Endodermal cell (in vitro differentiated cells): ENCODE results near the gene FMNL3. TPM values are rescaled to one million over a fixed set of nuclear protein-coding genes. Genes with fewer than 3 reads are reported as not detected.
A peak's percentile ranks its signal among the peaks of the same experiment; 100 is the strongest.
"Not testable (repeated sequence)": the region's sequence is repeated elsewhere in the genome, so short reads cannot be mapped to it uniquely, and the experiment has no call there.

ENCODE experiments used
- DNase-seq: peaks from one replicate; pipeline ENCODE4 v3.0.0-alpha.2; 2017
- H3K27ac ChIP-seq: 2 replicates; pipeline ENCODE4 v1.5.1; 2013; ENCODE audit warnings: mild to moderate bottlenecking, low read depth, low read length, moderate library complexity
- H3K27me3 ChIP-seq: 2 replicates; pipeline ENCODE4 v1.6.1; 2013; ENCODE audit warnings: mild to moderate bottlenecking, low read length, moderate library complexity; ENCODE audit not compliant: insufficient read depth, control insufficient read depth, poor library complexity, severe bottlenecking
- H3K36me3 ChIP-seq: 2 replicates; pipeline ENCODE4 v1.7.0; 2013; ENCODE audit warnings: mild to moderate bottlenecking, low read length, moderate library complexity; ENCODE audit not compliant: control insufficient read depth, insufficient read depth
- H3K4me1 ChIP-seq: one replicate; pipeline ENCODE4 v1.7.0; 2013; ENCODE audit warnings: low read length; ENCODE audit not compliant: control insufficient read depth, insufficient read depth
- H3K4me3 ChIP-seq: 2 replicates; pipeline ENCODE4 v1.5.1; 2013; ENCODE audit warnings: mild to moderate bottlenecking, low read length, moderate library complexity
- H3K9ac ChIP-seq: 2 replicates; pipeline ENCODE4 v1.6.1; 2013; ENCODE audit warnings: mild to moderate bottlenecking, low read length, moderate library complexity; ENCODE audit not compliant: poor library complexity, severe bottlenecking; ENCODE audit errors: extremely low read depth
- H3K9me3 ChIP-seq: 2 replicates; pipeline ENCODE4 v1.6.1; 2013; ENCODE audit warnings: mild to moderate bottlenecking, low read length, moderate library complexity; ENCODE audit not compliant: control insufficient read depth
- H3K27ac Mint-ChIP-seq: 2 replicates; pipeline ENCODE4 v1.8.0; 2020; ENCODE audit warnings: mixed read lengths
- H3K27me3 Mint-ChIP-seq: 2 replicates; pipeline ENCODE4 v1.8.0; 2021; ENCODE audit warnings: mild to moderate bottlenecking, mixed read lengths; ENCODE audit not compliant: insufficient read depth
- H3K36me3 Mint-ChIP-seq: 2 replicates; pipeline ENCODE4 v1.8.0; 2020; ENCODE audit warnings: low read depth, mixed read lengths
- H3K4me1 Mint-ChIP-seq: 2 replicates; pipeline ENCODE4 v1.8.0; 2020; ENCODE audit warnings: mixed read lengths
- H3K4me3 Mint-ChIP-seq: 2 replicates; pipeline ENCODE4 v1.8.0; 2020; ENCODE audit warnings: mild to moderate bottlenecking, moderate library complexity, mixed read lengths
- H3K9me3 Mint-ChIP-seq: 2 replicates; pipeline ENCODE4 v1.8.0; 2020; ENCODE audit warnings: mild to moderate bottlenecking, mixed read lengths
- WGBS, 2 experiments: methylation state at CpG; one replicate each; pipeline versions ENCODE4 v1.1.5 to v1.1.7; 2013; ENCODE audit warnings: missing lambda C conversion rate in 2 of 2, mixed read lengths in 1 of 2; ENCODE audit not compliant: insufficient coverage in 1 of 2, insufficient read length in 1 of 2; 5-methylcytosine and 5-hydroxymethylcytosine counted together
- total RNA-seq, 2 donors: library from RNA; stranded (reverse); fragmentation: NEBNext Ultra II Directional in 1 of 2; extraction: Animal tissue kit (Norgen Biotek cat#: 25700) in 1 of 2; gene quantifications; 2 replicates in 1 of 2; 3 replicates in 1 of 2; pipeline ENCODE4 v1.2.1, GENCODE V29; 2021
- TF ChIP-seq, protein P1 (sequence below): fragments of 200-600 bp; sonication (generic); conservative IDR thresholded peaks from 2 replicates; pipeline ENCODE4 v1.5.0; 2021; ENCODE audit warnings: antibody characterized with exemption, mild to moderate bottlenecking

FMNL3 gene
- total RNA-seq, 2 donors from 2014 or later: 22.4 to 23.5 TPM

DNA sequence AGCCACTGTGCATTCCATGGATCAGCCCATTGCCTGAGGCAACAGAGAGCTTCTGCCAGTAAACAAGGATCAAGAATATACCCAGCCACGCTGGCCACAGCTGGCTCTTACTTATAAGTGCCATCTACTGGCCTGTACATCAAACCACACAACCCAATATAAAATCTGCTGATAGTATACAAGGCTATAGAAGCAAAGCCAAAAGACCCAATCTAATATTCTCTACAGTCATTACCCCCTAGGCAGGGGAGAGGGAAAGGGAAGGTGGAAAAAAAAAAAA lies 97.4 kb downstream of the FMNL3 start:
- Mint-ChIP-seq H3K27me3 (peaks cover 3% of the 10 kb centered on the region), H3K4me1 (no peaks in the 10 kb centered on the region), H3K4me3 (no peak overlapping the region), H3K27ac (no peak overlapping the region), H3K36me3 (no peaks in the 10 kb centered on the region), H3K9me3 (peaks cover 5% of the 10 kb centered on the region)
- H3K4me3 ChIP-seq: no peak overlapping the region
- no peak overlapping the region for H3K27ac ChIP-seq
- 85% methylated on average over 1 of the region's 1 CpG; no CpG with 5 or more reads in 1 of the 2 experiments for WGBS, 2 experiments
- no peaks in the 10 kb centered on the region for H3K27me3 ChIP-seq
- H3K9ac ChIP-seq: no peak overlapping the region
- no peaks in the 10 kb centered on the region for H3K4me1 ChIP-seq
- no peaks in the 10 kb centered on the region for H3K36me3 ChIP-seq
- TF ChIP-seq, protein P1, sequence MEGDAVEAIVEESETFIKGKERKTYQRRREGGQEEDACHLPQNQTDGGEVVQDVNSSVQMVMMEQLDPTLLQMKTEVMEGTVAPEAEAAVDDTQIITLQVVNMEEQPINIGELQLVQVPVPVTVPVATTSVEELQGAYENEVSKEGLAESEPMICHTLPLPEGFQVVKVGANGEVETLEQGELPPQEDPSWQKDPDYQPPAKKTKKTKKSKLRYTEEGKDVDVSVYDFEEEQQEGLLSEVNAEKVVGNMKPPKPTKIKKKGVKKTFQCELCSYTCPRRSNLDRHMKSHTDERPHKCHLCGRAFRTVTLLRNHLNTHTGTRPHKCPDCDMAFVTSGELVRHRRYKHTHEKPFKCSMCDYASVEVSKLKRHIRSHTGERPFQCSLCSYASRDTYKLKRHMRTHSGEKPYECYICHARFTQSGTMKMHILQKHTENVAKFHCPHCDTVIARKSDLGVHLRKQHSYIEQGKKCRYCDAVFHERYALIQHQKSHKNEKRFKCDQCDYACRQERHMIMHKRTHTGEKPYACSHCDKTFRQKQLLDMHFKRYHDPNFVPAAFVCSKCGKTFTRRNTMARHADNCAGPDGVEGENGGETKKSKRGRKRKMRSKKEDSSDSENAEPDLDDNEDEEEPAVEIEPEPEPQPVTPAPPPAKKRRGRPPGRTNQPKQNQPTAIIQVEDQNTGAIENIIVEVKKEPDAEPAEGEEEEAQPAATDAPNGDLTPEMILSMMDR: peak; percentile 32
- H3K9me3 ChIP-seq: no peaks in the 10 kb centered on the region
- DNase-seq: peak; percentile 45

DNA sequence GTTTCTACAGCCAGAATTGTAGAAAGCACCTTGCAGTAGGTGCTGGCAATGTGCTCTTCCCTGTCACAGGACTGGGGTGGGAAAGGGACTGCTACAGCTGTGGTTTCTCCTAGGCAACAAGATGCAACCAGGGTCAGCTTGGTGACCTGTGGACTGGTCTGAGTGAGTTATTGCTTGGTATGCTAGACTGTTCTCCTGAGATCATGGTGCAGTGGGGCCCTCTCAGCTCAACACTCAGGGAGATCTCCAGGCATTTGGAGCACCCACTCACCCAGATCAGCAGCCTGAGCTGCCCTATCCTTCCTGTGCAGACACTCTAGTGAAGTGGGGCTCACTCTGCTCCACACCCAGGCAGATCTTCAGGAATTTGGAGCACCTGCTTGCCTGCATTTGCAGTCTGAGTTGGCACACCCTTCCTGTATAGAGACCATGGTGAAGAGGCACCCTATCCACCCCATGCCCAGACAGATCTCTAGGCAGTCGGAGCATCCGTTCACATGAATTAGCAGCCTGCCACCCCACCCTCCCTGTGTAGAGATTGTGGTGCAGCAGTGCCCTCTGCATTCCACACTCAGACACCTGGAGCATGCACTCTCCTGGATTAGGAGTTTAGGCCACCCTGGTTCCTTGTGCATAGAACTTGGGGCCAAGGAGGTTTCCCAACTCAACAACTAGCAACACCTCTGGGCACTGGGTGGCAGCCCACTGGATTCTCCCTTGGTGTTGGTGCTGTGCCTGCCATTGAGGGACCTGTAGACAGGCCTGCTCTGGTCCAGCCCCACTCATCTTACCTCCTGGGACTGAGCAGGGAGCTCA lies 97.9 kb downstream of the FMNL3 start:
- peaks cover 5% of the 10 kb centered on the region for H3K9me3 Mint-ChIP-seq
- no peaks in the 10 kb centered on the region for H3K4me1 ChIP-seq
- TF ChIP-seq, protein P1: no peak
- H3K27ac Mint-ChIP-seq: no peak overlapping the region
- peak; percentile 45 for DNase-seq
- no peaks in the 10 kb centered on the region for H3K36me3 Mint-ChIP-seq
- H3K9me3 ChIP-seq: no peaks in the 10 kb centered on the region
- no peak overlapping the region for H3K9ac ChIP-seq
- no peaks in the 10 kb centered on the region for H3K36me3 ChIP-seq
- peaks cover 3% of the 10 kb centered on the region for H3K27me3 Mint-ChIP-seq
- no peak overlapping the region for H3K4me3 ChIP-seq
- H3K27me3 ChIP-seq: no peaks in the 10 kb centered on the region
- 96 to 100% methylated on average over 2 of the region's 2 CpGs for whole genome bisulfite sequencing, 2 experiments
- H3K4me1 Mint-ChIP-seq: no peaks in the 10 kb centered on the region
- H3K4me3 Mint-ChIP-seq: no peak overlapping the region
- H3K27ac ChIP-seq: no peak overlapping the region

DNA sequence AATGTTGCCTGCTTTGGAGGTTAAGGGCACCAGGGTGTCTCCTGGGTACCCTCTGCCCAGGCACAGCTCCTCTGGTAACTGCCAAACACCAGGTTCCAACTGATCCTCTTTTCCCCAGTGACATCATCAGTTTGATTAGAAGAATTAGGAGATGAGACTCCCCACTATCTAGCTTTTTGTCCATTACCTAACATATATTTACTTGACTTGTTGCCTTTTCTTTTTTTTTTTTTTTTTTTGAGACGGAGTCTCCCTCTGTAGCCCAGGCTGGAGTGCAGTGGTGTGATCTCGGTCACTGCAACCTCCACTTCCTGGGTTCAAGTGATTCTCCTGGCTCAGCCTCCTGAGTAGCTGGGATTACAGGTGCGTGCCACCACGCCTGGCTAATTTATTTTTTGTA lies 101.7 kb downstream of the FMNL3 start, which contains the start of gene FAM186B:
Gene FAM186B, minus strand, starts transcription at position 101 of the 400 bp plus-strand sequence. CDS start 162 bp downstream, outside the sequence.
- H3K9ac ChIP-seq, H3K36me3 ChIP-seq, H3K27me3 ChIP-seq, H3K27me3 Mint-ChIP-seq, H3K4me1 ChIP-seq, H3K4me3 Mint-ChIP-seq, H3K27ac ChIP-seq, H3K36me3 Mint-ChIP-seq, H3K9me3 ChIP-seq, H3K4me3 ChIP-seq, DNase-seq, H3K9me3 Mint-ChIP-seq: not testable (repeated sequence)
- Mint-ChIP-seq H3K27ac (peak within 1 kb of the TSS; percentile 58), H3K4me1 (peaks cover 10% of the 10 kb centered on the region)
- 92% methylated on average over 2 to 4 of the region's 4 CpGs for WGBS, 2 experiments
